ENCODE data around the gene IQGAP2.

GRCh38 chr5:76388236-76388635 lies 14.8 kb upstream of the IQGAP2 start:
- TF ChIP-seq POLR2AphosphoS5 (IDR thresholded peaks at IDR 0.05; ENCODE audit: borderline replicate concordance, low read depth, low read length): no peak
- TF ChIP-seq EZH2 (IDR thresholded peaks at IDR 0.05): no peak
- no peak for TF ChIP-seq FOXP2 (optimal IDR thresholded peaks at IDR 0.05; ENCODE audit: control extremely low read depth, extremely low read length, insufficient read depth)
